NCI-H146 treated with DMSO at 0.1 percent for 48 hours (cell line): ENCODE measurements around the gene PAQR5.
"Not testable (repeated sequence)": the region's sequence is repeated elsewhere in the genome, so short reads cannot be mapped to it uniquely, and the experiment has no call there.

ENCODE experiments used
- DNase-seq: peaks from one replicate; lab custom pipeline; 2025; ENCODE audit not compliant: unreplicated experiment; lab: John Stamatoyannopoulos, UW

Gene PAQR5, protein sequence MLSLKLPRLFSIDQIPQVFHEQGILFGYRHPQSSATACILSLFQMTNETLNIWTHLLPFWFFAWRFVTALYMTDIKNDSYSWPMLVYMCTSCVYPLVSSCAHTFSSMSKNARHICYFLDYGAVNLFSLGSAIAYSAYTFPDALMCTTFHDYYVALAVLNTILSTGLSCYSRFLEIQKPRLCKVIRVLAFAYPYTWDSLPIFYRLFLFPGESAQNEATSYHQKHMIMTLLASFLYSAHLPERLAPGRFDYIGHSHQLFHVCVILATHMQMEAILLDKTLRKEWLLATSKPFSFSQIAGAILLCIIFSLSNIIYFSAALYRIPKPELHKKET

DNA sequence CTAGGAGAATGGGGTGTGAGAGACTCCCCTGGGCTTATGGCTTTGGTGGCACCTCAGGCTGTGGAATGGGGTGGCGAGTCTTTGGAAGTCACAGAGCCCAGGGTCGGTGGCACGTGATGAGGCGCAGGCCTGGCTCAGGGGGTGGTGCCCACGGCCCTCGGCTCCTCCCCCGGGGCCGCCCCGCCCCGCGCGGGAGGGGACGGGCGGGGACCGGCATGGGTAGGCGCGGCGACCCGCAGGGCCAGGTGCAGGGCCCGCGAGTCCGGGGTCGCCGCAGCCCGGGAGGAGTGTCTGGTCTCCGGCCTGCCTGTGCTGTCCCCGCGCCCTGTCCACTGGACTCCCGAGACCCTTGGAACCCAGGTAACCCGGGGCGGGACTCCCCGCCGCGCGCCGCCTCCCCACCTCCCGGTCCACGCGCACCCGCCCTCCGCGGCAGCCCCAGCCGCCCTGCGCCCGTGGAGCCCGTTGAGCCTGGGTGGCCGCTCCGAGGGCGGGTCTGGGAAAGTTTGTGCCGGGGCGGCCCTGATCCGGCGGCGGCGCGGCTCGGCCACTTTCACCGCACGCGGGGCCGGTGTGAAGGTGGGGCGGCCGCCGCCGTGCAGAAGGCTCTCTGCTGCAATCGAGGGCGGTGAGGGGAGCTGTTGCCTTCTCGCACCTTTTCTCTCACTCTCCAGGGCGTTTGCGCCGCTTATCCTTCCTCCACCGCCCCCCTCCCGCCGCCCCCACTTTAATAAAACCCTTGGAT, at the start of gene PAQR5:
PAQR5 (plus strand) TSS at position 216 of the 745 bp plus-strand sequence. CDS start 61,169 bp downstream, outside the sequence.
- DNase-seq = peak; percentile 2

DNA sequence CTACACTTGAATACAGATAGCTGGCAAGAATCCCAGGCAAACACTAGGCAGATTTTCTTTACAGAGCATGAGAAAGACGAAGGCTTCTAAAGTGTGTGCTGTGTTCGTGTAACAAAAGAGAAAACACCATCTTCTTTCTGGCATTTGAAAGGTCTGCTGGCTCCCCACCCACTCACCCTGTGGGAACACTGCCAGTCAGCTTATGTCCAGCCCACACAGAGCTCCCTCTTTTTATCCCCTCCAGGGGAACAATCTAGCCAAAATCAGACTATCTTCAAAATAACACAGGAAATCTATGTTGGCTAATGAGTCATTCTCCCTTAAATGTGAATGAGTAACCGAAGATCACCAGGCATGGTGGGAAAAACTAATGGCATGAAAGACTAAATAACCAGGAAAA, 45.6 kb upstream of the PAQR5 start:
- DNase-seq = no peak

DNA sequence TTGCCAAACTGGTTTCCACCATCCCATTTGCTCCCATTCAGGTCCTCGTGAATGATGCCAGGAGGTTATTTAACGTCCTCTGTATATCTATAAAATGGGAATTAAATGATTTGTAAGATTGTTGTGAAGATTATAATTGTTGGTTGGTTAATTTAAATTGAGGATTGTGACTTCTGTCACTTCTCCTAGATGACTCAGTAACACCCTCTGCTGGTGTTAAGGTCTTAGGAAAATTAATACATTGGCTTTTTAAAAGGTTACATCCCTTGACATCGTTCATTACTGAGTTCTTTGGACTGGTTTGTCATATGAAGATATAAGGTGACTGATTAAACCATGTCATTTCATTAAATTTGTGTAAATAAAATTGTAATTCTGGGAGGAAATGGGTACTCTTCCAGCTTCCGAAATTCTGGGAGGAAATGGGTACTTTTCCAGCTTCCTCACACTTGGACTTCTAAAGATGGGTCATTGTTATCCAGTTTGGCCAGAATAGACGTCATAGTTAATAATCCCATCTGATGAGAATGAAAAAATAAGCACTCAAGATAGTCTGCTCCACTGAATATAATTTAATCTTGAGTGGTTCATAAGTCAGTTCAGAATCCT, 33.3 kb upstream of the PAQR5 start:
- DNase-seq = peak; percentile 0

DNA sequence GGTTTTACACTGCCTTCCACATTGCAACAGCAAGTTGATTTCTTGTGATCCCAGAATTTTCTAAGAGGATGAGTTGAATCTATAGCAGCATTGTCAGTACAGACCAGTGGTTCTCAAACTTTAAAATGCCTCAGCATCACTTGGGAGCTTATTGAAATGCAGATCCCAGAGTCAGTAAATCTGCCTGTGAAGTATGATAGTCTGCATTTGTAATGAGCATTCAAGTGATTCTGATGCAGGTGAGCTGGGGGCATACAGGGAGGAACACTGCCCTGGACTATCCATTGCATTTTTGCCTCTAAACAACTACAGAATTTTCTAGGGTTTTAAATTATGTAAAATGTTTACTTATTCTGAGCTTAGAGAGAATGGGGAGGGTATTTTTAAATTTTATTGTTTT, 27.5 kb upstream of the PAQR5 start:
- DNase-seq = no peak

DNA sequence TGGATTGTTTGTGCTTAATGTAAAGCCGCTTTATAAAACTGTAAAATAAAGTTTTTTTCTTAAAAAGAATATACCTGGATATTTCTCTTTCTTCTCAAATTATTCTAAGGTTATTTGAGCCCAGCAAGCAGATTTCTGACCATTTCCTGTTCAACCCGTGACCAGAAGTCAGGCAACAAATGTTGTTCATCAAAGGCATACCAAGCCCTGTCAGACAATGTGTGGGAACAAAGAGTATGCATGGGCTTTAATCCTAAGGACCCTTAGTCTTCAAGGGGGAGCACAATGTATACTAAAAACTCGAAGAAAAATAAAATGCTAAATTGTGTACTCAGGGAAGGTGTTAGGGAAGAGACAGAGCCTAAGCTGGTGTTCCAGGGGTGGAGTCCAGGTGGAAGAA, 26.6 kb upstream of the PAQR5 start:
- no peak for DNase-seq

DNA sequence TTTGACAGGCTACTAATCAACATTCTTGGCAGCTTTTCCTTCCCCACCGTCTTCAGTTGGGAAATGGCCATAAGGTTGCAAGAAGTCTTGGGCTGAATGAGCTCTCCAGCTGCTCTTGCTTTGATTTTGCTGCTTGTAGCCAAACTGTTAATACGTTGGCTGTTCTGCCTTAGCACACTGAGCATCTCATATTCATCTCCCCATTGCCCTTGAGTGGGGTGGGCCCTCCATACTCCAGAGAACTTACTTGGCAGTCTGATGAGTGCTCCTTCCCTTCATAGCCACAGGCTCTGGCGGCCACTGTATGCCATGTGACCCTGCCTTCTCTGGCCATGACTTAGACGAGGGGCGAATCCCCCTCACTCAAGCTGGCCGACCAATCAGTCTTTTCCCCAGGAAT, 25.8 kb upstream of the PAQR5 start:
- no peak for DNase-seq

DNA sequence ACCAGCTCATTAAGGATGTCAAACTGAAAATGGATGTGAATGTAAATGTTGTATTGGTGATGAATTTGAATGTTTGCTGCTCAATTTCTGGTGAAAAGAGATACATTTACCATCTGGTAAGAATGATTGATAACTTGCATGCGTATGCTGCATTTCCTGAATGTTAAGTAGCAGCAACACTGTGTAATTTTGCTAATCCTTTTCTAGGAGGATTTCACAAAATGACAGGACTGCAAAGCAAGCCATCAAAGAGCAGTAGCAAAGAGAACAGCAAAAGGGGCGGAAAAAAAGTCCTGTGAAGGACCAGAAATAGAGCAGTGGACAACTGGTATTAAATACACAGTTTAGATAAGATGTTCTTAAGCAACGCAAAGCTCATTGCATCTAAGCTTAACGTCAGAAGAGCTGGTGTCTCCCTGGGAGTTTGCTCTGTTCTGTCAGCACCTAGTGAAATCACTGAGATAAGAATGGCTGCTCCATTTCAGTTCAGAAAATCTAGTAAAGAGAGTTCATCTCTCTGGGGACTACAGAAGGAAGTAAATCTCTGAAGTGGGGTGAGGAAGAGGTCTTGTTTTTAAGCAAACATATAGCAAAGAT, 23.5 kb upstream of the PAQR5 start:
- no peak for DNase-seq

DNA sequence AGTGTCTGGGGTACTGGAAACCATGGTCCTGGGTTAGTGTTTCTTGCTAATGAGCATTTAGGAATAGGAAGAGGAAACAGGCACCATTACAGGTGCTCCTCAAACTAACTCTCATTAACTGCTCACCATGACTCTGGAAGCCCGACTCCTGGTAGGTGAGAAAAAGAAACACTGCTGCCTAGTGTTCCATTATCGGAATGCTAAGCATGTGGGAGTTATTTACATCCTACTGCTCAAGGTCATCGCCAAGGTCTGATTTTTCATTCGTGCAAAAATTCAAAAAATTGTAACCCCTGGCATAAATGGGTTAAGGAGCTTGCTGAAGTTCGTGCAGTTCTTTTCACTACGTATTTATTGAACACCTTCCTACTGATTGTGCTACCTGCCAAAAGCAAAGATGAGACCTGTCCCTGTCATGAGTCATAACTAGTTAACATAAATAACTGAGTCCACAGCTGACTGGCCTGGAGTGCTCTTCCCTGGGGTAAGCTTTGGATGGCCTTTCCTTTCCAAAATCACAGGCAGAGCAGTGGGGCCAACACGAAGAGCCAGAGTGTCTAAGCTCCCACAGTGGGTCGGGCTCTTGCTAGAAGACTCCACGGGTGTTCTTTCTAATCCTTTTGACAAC, 22.7 kb upstream of the PAQR5 start:
- no peak for DNase-seq

DNA sequence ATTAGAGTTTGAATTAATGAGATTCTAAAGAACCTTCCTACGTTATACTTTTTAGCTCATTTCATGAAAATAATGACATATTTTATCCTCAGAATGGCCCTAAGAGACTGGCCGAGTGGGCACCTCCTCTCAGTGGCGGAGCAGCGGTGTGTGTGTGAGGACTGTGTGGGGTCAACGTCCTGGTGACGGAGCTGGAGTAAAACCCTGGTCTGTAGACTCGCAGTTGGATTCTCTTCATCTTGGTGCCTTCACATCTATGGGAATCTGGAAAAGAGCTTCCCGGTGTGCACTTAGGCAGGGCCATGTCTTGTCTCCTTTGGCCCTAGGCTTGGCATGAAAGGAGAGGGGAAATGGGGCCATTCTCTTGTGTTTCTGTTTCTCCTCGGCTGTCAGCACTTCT, 21.4 kb upstream of the PAQR5 start:
- DNase-seq = no peak

DNA sequence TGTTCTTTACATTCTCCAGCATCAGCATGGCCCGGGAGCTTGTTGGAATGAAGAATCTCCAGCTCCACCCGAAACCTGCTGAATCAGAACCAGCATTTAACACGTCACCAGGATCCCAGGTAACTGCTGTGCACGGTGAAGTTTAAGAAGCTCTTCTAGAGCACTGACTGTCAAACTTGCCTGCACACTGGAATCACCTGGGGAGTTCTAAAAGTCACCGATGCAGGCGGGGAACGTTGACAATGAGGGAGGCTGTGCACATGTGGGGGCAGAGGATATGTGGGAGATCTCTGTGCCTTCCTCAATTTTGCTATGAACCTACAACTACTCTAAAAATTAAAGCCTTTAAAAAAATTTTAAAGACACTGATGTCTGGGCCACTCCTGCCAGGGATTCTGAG, 19.1 kb upstream of the PAQR5 start:
- DNase-seq = no peak

DNA sequence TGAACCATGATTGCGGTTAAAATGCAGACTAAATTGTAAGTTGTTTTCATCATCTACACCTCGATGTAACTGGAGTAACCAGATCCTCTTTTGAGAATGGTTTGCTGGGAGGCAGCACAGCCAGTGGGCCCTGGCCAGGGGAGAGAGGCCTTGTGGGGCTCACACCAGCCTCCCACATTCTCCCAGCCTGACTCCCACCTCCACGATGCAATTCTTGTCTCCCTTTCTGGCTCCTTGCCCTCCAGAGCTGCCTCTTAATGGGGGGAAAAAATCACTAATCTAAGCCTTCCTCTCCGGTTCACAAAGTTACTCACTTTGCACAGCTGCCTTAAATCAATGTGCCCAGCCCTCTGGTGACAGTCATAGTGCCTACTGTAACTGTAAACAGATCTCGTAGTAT, 17.9 kb upstream of the PAQR5 start:
- DNase-seq = no peak

DNA sequence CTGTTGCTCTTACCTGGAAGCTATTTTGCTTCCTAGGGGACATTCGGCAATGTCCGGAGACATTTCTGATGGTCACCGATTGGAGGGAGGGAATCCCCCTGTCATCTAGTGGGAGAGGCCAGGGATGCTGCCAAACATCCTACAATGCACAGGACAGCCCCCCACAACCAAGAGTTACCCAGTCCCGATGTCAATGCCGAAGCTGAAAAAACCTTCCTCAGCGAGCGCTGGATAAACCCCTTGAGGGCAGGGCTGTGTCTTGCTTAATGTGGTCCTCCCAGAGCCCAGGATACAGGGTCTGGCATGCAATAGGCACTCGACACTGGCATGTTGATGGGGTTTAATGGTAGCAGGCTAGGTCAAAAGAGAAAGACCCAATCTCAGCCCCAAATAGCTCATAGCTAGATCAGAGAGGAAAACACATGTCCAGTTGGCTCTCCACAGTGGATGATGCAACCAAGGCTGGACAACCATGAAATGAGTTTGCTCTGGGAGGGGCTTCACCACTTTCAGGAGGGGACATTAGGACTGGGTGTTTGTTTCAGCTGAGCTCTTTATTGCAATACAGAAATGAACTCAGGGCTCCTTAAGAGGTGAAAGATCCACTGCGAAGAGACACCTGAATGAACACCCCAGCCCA, 16.5 kb upstream of the PAQR5 start:
- no peak for DNase-seq

DNA sequence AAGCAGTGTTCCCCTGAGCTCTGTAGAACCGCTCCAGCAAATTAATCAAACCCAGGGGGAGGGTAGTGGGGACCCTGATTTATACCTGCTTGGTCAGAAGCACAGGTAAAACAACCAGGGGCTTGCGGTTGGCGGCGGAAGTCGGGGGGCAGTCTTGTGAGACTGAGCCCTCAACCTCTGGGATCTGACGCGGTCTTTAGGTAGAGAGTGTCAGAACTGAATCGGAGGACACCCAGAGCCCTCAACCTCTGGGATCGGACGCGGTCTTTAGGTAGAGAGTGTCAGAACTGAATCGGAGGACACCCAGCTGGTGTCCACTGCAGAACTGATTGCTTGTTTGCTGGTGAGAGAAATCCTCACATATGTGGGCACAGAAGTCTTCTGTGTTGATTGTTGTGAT, 12.9 kb upstream of the PAQR5 start:
- no peak for DNase-seq

DNA sequence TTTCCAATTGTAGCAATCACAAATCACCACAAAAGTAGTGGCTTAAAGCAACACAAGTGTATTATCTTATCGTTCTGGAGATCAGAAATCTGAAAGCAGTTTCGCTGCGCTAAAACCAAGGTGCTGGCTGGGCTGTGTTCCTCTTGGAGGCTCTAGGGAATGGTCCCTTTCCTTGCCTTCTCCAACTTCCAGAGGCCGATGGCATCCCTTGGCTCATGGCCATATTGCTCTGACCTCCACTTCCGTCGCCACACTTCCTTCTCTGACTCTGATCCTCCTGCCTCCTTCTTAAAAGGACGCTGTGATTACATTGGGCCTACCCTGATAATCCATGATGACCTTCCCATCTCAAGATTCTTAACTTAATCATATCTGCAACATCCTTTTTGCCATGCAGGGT, 10.7 kb upstream of the PAQR5 start:
- no peak for DNase-seq

DNA sequence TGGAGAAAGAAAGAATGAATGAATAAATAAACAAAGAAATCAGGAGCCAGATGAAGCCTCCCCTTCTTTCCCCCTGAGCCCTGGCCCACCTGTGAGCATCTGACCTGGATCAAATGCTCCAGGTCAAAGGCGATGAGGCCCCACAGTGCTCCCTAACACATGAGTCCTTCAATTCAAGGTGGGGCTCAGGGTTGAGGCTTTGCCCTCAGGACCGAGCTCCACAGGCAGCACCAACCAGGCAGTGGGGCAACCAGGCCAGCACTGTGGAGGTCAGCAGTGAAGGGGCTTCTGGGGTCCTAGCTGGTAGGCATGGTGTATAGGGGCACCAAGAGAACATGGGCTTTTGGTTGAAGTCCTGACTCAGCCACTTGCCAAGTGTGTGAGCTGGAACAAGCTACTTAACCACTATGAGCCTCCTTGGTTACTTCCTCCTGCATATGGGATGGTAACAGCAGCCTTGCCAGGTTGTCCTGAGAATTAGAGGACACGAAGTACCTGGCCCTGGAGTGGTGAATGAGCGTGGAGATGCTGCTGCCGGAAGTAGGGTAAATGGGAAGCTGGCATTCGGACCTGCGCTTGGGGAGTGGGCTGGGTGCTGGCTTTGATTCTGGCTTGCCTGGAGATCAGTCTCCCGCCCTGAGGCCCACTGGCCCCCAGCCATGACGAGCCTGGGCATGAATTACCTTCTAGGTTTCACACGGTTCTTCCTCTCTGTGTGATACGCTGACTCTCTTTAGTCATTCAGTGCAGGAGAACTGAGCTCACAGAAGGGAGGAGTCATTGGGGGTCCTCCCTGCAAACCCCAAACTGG, 10.0 kb upstream of the PAQR5 start:
- no peak for DNase-seq

DNA sequence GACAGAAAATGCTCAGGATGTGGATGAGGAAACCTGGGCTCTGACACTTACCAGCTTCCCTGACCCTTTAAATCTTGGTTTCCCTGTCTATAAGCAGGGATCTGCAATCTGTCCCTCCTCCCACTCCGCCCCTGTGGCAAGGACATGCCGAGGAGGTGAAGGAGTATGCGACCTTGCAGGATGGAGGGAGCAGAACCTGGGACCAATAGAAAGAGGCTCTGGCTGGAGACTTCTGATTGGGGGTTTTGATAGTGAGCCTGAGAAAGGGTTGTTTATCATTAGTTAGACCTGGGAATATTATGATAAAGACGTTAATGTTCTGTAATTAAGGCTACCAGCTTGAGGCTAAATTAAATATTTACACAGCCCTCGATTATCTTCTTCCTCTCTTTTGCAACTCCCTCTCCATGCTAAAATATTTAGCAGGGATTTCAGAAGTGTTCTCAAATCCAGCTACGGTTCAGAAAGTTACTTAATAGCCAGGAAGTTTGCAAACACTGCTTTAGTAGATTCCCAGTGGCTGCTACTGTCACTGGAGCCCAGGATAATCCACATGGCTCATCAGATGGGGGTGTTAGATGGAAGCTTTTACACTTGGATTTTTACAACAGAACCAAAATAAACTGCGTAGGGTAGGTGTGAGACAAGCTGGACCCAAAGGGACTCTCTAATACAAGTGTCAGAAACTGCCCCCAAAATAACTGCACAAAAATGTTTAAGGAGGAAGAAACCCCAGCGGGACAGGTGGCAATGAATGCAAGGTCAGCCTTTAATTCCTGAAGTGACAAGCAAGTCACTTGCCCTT, 9.2 kb upstream of the PAQR5 start:
- DNase-seq = peak; percentile 1

DNA sequence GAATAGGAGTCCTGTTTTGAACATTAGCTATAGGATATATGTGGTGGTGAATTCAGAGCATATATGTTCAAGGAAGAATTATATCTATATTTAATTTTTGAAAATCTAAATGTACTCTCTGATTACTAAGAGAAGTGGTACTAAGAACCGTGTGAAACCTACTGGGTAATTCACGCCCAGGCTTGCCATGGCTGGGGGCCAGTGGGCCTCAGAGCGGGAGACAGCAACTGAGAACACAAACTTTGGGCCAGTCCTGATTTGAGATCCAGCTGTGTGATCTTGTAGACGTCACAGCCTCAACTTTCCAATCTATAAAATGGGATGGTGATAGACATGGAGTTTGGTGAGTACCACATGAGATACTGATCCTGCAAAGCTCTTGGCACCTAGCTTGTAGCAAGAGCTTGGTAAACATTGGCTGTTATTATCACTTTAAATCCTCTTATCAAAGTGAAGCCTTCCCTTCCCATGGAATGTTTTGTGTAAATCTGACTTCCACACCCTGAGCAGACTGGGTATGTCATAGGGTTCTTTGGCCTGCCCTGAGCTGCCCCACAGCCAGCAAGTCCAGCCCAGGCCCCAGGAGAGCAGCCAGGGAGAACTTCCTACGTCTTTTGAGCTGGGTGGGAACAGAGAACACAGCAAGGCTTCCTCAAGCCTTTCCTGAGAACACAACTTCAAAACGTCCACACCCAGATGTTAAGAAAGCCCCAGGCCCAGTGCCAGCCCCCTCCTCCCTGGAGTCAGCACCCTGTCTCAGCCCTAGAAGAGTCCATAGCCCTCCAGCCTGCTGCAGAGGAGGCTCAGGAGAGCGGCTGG, 8.2 kb upstream of the PAQR5 start:
- no peak for DNase-seq

DNA sequence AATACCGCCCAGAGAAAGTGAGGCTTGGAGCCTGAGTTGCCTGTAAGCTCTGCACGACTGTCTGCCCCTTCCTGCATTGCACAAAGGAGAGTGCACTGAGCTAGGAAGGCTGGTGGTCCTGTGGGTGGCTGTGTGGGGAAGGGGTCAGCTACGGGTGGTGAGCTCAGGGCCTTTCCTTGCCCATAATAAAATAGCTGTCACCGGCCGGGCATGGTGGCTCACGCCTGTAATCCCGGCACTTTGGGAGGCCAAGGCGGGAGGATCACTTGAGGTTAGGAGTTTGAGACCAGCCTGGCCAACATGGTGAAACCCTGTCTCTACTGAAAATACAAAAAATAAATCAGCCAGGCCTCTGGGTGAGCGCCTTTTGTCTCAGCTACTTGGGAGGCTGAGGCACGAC, 7.1 kb upstream of the PAQR5 start:
- not testable (repeated sequence) for DNase-seq
